ENCODE results near the gene OSBPL7. TPM values are rescaled to one million over a fixed set of nuclear protein-coding genes. Genes with fewer than 3 reads are reported as not detected.

Gene OSBPL7
- total RNA-seq, 1 donor from 2014 or later: 3.4 TPM

DNA sequence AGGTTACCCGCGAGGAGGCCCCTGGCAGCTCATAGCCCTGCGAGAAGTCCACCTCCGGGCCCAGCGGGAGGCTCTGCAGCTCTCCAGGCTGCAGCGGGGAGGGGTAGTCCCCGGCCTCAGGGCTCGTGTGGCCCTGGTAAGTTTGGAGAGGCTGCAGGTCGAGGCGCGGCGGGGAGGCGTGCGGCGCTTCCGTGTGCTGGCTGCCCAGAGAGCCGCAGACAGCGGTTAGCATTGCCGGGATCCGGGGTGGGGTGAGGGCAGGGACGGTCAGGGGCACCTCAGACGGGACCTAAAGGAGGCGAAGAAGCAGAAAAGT, 26.6 kb upstream of the OSBPL7 start:
- DNase-seq (ENCODE audit: low spot score): no peak

DNA sequence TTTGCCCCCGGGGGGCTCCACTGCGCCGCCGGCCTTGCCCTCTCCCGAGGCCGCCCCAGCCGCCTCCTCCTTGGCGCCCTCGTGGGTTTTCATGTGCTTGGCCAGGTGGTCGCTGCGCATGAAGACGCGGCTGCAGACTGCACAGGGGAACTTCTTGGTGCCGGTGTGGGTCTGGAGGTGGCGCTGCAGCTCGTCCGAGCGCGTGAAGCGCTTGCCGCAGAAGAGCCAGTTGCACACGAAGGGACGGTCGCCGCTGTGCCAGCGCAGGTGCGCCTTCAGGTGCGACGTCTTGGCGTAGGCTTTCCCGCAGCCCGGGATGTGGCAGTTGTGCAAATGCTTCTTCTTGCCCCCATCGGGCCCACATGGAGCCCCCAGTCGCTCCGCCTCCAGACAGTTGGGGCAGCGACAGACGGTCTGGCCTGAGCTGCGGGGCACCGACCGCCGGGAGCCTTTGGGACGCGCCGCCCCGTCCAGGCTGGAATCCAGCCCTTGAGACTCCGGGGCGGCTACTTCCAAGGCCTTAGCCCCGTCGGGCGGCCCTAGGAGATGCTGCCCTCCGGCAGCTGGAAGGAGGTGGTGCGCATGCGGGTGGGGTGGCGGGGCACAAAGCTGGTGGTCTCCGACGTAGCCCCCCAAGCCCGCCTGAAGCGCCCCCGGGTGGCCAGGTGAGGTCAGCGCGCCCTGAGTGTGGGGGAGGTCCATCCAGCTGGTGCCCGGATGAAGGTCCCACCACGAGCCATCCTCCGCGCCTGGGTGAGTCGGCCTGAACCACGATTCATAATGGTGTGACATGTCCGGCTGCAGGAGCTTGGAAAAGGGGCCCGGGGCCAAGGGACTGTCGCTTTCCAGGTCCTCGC, 26.0 kb upstream of the OSBPL7 start:
- DNase-seq (ENCODE audit: low spot score): no peak

DNA sequence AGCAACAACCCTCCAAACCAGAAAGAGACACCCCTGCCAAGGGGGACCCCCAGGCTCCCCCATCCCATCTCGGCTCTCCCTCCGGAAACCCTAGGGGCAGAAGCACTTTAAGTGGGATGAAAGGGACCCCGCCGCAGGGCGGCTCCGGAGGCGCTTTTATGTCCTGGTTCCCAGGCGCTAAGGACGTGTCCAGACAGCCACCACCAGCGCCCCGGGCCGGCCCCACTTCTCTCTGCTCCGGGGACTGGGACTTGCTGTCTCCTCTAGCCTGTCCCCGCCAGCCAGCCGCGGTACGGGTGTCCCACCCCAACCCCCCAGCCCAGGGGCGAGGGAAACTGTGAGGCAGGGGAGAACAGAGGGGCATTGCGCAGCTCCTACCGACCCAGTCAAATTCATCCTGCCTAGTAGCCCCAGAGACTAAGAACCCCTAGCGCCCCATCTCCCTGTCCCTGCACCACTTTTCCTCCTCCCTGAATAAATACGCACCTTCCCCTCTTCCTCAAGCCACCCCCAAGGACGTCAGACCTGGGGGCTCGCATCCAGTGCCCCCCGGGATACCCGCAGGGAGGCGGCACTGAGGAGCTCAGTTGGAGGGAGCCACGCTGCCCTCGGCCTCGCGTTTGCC, 25.2 kb upstream of the OSBPL7 start:
- no peak for DNase-seq (ENCODE audit: low spot score)

DNA sequence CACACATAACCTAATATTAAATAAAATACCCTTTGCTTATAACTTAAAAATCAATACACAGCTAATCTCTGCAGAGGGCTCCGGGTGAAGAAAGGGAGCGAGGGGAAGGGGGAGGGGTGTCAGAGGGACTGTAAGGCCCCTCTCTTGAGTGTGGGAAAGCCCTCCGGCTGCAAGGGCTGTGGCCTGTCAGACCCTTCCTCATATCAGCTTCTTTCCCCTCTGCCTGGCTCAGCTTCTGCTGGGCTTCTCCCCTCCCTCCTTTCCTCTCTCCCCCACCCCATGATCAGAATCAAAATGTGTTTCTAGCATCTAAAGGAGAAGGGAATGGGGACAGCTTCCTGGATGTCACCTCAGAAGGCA, 24.1 kb upstream of the OSBPL7 start:
- DNase-seq (ENCODE audit: low spot score): no peak

DNA sequence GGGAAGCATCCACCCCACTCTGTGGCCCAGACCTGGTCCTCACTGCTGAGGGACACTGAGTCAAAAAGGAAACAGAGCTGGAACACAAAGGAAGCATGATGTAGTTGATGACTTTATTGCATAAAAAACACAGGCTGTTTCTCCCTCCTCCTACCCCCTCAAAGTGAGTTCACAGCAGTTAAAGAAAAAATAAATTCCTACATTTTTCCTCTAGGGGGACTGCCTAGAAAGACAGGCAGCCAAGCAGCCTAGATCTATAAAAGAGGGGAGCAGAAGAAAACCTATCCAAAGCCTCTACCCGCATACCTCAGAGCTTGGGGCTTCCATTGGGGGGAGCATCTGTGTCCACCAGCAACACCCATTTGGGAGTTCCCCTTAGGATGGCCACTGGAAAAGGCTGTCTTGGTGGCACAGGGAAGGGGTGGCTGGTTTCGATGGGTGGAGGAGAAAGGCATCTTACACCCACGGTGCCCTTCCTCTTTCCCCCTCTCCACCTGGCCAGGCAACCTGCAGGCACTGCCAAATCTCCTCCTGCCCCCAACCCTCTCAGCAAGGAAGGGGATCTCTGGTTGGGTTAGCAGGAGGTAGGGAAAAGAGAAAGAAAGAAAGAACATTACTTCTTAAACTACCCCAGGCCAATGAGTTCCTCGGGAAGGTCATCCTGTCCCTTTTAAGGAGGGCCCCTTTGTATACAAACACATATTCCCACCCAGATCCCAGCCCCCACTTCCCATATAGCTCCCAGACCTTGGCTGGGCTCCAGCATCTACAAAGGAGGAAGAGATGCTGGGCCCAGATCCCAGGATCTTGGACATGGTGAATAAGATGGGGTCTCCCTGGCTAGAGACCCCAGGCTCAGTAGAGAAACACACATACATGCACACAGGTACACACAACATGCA, 23.5 kb upstream of the OSBPL7 start:
- DNase-seq (ENCODE audit: low spot score): no peak

GRCh38 chr17:47844227-47844626, 22.6 kb upstream of the OSBPL7 start:
- DNase-seq (ENCODE audit: low spot score): peak; percentile 41

DNA sequence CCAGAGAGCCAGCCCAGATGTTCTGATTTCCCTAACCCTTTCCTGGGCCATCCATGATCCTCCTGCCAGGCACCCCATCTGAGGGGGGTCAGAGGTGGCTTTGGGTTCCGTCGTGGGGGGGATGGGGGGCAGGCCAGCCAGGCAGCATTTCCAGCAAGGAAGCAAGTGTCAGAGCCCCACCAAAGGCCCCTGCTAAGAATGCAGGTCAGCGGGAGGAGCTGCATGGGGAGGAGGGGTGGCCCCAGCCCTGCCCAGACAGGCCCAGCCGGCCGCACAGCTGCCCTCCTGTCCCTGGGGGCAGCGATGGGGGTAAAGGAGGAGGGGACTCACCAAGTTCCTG, 21.8 kb upstream of the OSBPL7 start:
- no peak for DNase-seq (ENCODE audit: low spot score)

GRCh38 chr17:47841488-47842291, 20.1 kb upstream of the OSBPL7 start:
- DNase-seq (ENCODE audit: low spot score): no peak

- peak; percentile 93 for DNase-seq (ENCODE audit: low spot score)
These were observed 19.3 kb upstream of the OSBPL7 start, which contains the start of gene SCRN2 for GRCh38 chr17:47840742-47841487. Gene SCRN2 (minus strand): TSS chr17:47841273. CDS start chr17:47840843, 430 bp downstream.

DNA sequence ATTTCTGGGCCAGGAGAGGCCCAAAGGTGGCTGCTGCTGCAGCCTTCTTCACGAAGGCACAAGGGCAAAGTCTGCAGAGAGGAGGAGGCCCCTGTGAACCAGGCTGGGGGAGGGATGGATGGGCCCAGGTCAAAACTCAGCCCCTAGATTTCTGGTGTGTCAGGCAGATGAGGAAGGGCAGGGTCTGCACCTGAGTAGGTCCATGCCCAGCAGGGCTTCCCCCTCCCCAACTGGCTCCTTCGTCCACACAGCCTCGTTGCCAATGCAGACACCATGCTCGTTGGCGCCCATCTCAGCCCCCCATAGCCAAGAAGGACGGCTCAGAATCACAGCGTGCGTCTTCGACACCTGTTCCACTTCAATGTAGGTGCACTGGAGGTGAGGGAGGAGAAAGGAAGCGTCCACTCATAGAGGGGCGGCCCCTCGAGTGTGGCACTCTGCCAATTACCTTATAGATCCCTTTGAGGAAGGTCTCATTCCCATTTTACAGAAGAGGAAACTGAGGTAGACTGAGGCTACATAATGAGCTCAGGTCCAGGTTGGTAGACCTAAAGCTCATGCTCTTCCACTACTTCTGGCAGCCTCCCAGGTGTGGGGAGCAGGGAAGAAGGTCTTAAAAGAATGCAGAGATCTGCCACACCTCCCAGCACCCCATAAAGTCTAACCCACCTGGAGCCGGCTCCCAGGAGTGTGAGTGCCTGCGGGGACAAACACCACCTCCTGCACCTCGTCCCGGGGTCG, 18.6 kb upstream of the OSBPL7 start:
- no peak for DNase-seq (ENCODE audit: low spot score)

- DNase-seq (ENCODE audit: low spot score): no peak
These were observed 17.5 kb upstream of the OSBPL7 start for GRCh38 chr17:47839071-47839470.

GRCh38 chr17:47838636-47839035, 17.0 kb upstream of the OSBPL7 start:
- DNase-seq (ENCODE audit: low spot score): no peak

DNA sequence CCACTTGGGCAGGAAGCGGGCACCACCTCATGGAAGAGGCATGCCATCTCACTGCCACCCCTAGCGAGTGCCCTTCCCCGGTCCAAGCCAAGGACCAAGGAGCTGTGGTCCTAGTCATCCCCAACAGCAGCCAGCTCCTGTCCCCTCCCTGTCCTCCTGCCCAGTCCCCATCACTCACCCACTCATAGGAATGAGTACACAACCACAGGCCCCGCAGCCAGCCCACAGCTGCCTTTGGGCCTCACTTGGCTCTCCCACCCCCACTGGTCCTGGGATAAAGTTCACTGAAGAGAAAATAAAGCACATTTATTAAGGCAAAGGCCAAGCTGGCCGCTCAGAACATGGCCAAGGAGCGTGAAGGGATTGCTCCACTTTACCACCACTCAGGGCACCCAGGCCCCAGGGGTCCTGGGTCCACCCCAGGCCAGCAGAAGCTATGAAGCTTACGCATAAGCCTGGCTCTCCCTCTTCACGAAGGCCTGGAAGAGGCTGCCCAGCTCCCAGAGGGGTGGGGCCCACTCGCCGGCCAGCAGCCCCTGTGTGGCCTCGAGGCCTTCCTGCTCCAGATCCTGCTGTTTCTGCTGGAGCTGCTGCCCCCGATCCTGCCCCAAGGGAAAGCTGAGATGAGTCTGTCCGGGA, 15.9 kb upstream of the OSBPL7 start:
- peak; percentile 55 for DNase-seq (ENCODE audit: low spot score)

DNA sequence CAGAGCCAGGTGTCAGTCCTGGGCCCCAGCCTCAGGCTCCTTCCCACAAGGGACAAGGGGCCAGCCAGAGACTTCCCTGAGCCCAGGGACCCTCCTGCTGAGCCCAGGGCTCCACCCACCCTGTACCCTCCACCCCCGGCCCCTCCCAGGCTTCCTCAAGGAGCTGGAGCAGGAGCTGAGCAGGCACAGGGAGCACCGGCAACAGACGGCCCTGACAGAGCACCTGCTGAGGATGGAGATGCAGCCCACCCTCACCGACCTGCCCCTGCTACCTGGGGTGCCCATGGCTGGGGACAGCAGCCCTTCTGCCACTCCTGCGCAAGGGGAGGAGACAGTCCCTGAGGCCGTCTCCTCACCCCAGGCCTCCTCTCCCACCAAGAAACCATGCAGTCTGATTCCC, 15.0 kb upstream of the OSBPL7 start:
- no peak for DNase-seq (ENCODE audit: low spot score)

DNA sequence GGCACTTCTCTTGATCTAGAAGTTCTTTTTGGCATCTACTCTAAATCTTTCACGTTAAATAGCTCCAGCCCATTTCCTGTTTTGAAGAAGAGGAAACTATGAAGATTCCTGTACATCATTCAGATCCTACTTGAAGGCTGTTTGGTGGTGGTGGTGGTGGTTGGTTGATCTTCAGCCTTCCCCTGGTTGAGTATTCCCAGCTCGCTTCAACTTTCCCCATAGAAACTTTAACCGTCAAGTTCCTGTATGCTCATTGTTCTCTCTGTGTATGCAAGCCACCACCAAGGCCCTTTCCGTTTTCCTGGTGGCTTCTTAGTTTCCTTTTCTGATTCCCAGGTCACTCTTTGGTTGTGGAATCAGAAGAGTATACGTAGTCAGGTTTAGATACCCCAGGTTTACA, 13.2 kb upstream of the OSBPL7 start:
- DNase-seq (ENCODE audit: low spot score): no peak

GRCh38 chr17:47831934-47832327, 10.3 kb upstream of the OSBPL7 start:
- DNase-seq (ENCODE audit: low spot score): peak; percentile 35

GRCh38 chr17:47831003-47831933, 9.7 kb upstream of the OSBPL7 start, which contains the start of the genes LRRC46 and MRPL10:
Gene LRRC46 (plus strand): TSS chr17:47831670. CDS start chr17:47831990, 320 bp downstream.
Gene MRPL10 (minus strand): TSS chr17:47831541. CDS start chr17:47831511, 30 bp downstream.
- DNase-seq (ENCODE audit: low spot score): peak; percentile 97

- no peak for DNase-seq (ENCODE audit: low spot score)
These were observed 8.9 kb upstream of the OSBPL7 start for GRCh38 chr17:47830396-47831002.
